HG03378 (cell line): ENCODE results near the gene BAZ2B.
"Not testable (repeated sequence)": the region's sequence is repeated elsewhere in the genome, so short reads cannot be mapped to it uniquely, and the experiment has no call there.

ENCODE experiments used
- ATAC-seq: cut with Tn5 transposase; IDR thresholded peaks from one replicate; pipeline ENCODE4 v1.9.1; 2021; ENCODE audit warnings: mild to moderate bottlenecking, moderate library complexity; ENCODE audit not compliant: unreplicated experiment

Gene BAZ2B

GRCh38 chr2:159538801-159539200 is 77.5 kb downstream of the BAZ2B start:
- ATAC-seq: no peak

DNA sequence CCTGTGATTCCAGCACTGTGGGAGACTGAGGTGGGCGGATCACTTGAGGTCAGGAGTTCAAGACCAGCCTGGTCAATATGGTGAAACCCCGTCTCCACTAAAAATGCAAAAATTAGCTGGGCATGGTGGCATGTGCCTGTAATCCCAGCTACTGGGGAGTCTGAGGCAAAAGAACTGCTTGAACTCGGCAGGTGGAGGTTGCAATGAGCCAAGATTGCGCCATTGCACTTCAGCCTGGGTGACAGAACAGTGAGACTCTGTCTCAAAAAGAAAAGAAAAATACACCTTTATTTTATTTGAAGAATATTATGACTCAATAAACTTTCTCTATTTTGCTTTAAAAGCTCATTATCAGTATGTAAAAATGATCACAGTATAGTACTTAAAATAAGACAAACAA is 81.1 kb downstream of the BAZ2B start:
- not testable (repeated sequence) for ATAC-seq

DNA sequence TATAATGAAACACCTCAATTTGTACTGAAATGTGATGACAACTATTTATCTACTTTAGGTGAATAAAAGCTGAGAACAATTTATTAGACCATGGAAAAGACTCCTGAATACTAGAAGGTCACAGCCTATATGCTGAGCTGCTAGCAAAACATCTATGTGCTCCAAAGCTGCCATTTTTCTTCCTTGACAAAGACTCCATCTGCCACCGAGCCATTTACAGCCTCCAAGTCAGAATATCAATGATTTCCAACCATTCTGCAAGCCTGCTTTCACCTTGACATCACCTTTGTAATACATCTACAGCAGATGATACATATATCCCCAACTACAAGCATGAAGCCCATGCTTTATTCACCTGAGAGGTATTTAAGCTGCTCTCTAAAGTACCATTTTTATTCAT is 84.9 kb downstream of the BAZ2B start:
- no peak for ATAC-seq

- ATAC-seq: no peak
Observed at GRCh38 chr2:159526433-159526832, 89.9 kb downstream of the BAZ2B start.

- ATAC-seq: no peak
Observed at GRCh38 chr2:159525012-159525411, 91.3 kb downstream of the BAZ2B start.

DNA sequence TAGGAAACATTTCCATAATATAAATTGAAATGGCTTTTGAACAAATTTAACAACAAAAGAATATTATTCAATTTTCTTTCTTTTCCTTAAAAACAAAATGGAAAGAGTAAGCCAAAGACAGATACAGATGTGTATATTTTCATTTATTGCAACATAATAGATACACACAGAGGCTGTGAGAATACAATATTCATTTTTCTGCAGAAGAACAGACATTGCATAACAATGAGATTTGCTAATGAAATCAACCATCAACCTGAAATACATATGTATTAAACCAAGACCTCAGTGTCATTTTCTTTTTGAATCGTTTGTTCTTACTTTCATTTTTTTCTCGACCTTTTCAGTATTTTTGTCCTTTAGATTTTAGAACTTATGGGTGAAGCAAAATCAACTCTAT is 95.1 kb downstream of the BAZ2B start:
- ATAC-seq: no peak

- no peak for ATAC-seq
Observed at GRCh38 chr2:159518321-159519005, 97.9 kb downstream of the BAZ2B start.

- peak; percentile 92 for ATAC-seq
Observed at GRCh38 chr2:159516241-159516758, 100.0 kb downstream of the BAZ2B start.

DNA sequence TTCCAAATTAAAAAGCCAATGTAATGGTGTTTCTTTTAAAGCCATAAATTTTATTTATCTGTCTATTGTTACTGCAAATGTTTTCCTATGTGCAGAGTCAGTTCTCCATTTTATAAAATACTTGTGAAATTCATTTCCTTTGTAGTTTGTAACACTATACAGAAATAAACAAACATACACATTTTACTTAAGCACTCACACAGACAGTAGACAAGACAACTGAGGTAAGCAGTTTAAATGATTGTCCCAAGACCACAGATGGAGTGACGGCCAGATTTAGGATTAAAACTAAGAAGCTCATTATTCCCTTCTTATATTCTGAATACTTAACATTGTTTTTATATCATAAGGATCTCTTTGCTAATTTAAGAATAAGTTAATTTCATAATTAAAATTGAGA is 100.9 kb downstream of the BAZ2B start:
- ATAC-seq: no peak

GRCh38 chr2:159513745-159514144 is 102.6 kb downstream of the BAZ2B start:
- ATAC-seq: no peak

GRCh38 chr2:159508140-159508539 is 108.2 kb downstream of the BAZ2B start:
- no peak for ATAC-seq

- ATAC-seq: no peak
Observed at GRCh38 chr2:159506764-159507440, 109.4 kb downstream of the BAZ2B start.

DNA sequence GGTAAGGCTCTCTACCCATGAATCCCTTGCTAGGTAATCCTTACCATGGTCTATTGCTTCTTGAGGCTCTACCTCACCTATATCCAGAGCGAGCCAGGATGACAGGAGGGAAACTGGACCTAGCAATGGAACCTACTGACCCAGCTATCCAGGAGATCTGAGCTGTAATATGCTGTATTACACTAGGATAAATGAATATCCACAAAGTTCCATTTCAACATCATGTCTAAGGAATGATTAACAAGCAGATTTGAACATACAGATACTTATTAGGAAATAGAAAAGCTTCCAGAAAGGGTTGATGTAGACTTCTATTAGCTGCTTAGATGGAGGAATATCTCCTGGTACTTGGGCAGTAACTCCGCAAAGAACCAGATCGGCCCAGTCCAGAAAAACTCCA is 110.1 kb downstream of the BAZ2B start:
- ATAC-seq: no peak

- ATAC-seq: no peak
Observed at GRCh38 chr2:159505196-159505595, 111.2 kb downstream of the BAZ2B start.

GRCh38 chr2:159501743-159502142 is 114.6 kb downstream of the BAZ2B start:
- no peak for ATAC-seq

GRCh38 chr2:159497847-159498246 is 118.5 kb downstream of the BAZ2B start:
- no peak for ATAC-seq

DNA sequence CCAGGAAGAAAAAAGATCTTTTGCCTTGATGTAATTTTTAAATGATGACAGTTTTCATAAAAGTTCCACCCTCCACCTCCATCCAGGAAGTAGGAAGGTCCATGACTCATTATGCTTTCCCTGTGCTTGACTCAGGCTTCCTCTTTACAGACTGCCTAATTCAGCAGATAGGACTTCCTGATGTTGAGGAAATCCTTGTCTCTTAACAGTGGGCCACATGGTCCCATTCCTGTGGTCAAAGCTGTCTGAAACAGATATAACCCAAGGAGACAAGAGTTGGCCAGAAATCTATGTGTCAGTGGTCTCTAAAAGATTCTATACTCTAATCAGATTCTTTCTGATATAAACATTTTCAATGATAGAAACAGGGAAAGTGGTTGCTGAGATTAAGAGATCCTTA is 119.1 kb downstream of the BAZ2B start:
- no peak for ATAC-seq

DNA sequence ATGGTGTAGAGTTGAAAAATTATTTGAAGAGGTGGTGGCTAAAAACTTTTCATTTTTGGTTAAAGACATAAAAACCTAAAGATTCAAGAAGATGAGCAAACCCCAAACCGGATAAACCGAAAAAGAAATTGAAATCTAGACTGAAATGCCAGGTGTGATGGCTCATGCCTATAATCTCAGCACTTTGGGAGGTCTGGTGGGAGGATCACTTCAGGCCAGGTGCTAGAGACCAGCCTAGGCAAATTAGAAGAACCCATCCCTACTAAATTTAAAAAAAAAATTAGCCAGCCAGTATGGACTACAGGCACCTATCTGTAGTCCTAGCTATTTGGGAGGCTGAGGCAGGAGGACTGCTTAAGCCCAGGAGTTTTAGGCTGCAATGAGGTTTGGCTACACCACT is 126.9 kb downstream of the BAZ2B start:
- no peak for ATAC-seq

DNA sequence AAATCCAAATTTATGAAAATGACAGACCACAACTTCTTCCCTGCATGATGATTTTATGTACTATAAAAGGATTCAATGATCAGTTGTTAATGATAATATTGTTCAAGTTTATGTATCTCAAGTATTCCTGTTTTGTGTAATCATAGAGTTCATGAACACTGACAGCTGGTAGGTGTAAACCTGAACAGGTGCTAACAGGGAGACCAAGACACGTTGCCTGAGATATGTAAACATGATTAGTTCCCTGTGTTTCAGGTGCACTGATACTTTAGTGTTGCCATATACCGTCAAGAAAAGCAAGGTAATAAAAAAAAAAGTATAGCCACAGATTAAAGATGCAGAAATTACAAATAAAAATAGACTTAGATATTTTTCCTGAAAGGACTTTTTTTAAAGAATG is 131.8 kb downstream of the BAZ2B start:
- no peak for ATAC-seq

GRCh38 chr2:159476329-159476728 is 140.0 kb downstream of the BAZ2B start:
- ATAC-seq: no peak

- ATAC-seq: no peak
Observed at GRCh38 chr2:159475793-159476192, 140.6 kb downstream of the BAZ2B start.

DNA sequence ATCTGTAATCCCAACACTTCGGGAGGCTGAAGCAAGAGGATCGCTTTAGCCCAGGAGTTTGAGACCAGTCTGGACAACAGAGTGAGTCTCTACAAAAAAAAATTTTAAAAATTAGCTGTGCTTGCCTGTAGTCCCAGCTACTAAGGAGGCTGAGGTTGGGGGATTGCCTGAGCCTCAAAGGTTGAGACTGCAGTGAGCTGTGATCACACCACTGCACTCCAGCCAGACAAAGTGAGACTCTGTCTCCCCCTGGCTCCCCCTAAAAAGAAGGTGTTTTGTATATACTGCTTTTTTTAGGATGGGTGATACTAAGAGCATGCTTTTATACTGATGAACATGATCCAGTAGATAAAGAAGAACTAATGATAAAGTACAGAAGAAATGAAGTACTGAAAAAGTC is 145.0 kb downstream of the BAZ2B start:
- ATAC-seq: no peak

- no peak for ATAC-seq
Observed at GRCh38 chr2:159468257-159468656, 148.1 kb downstream of the BAZ2B start.
